CD4-positive, alpha-beta T cell treated with Interleukin-4 for 1 hour (primary cell): ENCODE data around the gene CMTM4.
A peak's percentile ranks its signal among the peaks of the same experiment; 100 is the strongest.

Experiments used
- DNase-seq, 2 donors: peaks; one replicate each; pipeline ENCODE4 v3.0.0-alpha.2; 2020 to 2022

Gene CMTM4

DNA sequence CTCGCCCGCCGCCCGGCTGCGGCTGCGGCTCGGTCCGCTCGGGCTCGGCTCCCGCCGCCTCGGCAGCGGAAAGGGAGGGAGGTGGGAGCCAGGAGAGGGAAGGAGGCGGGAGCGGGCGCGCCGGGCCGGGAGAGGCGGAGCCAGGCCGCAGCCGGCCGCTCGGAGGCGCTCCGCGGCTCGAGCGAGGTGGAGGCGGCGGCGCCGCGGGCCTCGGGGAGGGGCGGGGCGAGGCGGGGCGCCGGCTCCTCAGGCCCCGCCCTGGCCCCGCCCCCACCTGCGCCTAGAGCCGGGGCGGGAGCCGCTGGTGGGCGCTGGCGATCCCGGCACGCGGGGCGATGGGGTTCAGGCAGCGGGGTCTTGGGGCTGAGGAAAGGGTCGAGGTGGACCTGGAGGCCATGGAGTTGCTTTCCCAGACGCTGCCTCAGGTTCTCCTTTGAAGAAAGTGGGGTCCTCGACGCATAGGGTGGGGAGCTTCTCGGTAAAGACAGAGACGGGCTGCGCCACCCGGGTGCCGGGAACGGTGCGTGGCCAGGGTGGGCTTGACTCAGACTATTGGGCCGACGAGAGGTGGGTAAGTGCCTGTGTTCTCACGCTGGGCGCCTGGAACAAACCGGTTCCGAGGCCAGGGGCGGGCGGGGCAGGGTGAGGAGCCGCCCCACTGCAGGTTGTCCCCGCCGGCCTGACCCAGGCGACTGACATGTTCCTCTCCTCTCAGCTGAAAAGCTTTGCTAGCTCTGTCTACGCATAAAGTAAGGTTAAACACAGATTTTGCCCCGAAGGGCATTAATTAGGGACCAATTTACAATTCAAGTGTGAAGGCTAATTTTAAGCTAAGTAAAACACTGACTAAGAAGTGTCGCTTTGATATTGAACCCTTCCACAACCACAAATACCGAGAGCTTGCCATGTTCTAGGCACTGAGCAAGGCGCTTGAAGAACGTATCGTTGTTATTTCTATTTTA is at the start of gene CMTM4:
Gene CMTM4, minus strand, starts transcription at position 75 of the 962 bp plus-strand sequence. CDS start 218 bp downstream, outside the sequence.
- peak; percentile 74 to 81 for DNase-seq

DNA sequence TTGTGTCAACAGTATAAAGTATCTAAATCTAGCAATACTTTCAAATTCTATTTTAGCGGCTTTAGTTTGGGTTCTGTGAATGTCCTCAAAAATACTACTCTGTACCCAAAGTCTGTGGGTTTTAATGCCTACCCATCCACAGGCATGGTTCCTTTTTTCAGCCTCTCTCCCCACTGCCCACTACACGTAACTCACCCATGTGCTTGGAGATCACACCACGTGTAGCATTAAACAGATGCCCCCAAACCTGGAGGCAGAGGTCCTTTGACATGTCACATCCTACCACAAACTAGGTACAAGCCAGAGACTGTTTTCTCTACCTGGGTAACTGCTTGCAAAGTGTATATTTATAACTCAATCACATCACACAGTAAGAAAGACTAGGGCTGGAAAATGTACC is 49.5 kb upstream of the CMTM4 start:
- DNase-seq = no peak

DNA sequence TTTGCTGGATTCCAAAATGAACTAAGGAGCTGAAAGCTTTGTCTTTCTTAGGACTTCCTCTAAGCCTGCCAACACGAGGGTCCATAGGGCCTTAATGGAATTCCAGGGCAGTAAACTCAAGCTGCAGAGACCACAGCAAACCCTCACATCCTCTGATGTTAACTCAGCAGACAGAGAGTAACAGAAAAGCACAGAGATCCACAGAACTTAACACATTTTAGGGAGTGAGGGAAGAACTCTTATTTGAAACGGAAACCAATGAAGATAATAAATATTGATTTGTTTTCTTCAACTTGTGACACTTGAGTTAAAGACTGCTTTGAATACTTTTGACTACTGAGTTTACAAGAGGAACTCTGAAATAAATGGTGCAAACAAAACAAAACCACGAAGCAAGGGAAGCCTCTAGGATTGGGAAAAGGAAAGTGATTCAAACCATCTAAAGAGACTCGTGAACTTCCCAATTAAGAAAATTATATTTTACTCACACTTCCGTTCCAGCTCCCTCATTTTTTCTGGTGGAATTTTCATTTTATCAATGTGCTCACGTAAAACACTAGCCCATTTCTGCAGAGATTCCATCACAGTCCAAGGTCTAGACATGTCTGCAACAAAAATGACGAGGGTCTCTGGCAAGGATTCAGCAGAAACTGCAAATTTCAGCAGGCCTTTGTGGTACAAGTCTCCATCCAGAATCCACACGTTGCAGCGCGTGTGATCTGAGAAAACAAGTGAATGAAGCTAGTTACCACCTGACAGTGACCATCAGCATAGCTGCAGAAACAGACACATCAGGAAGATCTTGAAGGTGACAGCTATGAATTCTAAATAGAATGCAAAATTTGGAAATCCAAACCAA is 45.6 kb upstream of the CMTM4 start:
- DNase-seq = no peak

DNA sequence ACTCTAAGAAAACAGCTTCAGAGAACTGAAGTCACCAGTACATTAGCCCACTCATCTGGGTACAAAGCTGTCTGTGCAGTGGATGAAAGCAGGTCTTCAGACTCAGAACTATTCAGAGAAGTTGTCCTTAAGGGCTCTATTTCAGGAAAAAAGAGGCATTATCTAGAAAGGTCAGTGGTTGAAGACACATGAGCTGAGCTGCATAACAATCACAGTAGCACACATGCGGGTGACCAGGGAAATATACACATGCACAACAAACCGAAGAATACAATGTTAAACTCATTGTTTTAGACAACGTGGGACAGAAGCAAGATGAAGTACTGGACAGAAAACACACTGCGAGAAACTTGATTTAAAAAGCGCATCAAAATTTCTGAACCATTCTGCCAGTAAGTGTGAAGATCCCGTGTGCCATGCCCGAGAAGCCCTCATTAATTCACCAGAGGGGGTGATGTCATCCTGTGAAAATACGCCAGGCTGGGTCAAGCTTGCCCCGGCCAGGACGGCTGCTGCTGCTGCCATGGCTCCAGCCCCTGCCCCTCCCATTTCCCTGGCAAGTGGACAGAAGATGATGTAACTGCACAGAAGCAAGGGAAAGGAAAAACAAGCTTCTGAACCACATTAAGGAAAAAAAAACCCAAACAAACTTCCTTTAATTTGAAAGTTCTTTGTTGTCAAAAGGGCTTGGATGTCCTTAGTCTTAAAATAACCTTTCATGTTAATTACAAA is 44.8 kb upstream of the CMTM4 start:
- no peak for DNase-seq

DNA sequence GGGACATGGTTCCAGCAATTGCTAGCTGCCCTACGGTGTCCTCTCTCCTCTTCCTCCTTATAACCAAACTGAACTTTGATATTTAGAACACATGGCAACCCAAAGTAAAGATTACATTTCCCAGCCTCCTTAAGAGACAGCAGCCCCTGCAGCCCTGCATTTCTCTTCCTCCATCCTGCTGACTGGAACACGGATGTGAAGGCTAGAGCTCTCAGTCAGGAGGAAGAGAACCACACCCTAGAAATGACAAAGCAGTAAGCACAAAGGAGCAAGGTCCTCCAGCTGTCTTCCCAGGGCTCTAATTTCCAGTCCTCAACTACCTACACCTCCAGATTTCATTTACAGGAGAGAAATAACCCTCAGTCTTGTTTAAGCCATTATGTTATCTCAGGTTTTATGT is 44.0 kb upstream of the CMTM4 start:
- no peak for DNase-seq

DNA sequence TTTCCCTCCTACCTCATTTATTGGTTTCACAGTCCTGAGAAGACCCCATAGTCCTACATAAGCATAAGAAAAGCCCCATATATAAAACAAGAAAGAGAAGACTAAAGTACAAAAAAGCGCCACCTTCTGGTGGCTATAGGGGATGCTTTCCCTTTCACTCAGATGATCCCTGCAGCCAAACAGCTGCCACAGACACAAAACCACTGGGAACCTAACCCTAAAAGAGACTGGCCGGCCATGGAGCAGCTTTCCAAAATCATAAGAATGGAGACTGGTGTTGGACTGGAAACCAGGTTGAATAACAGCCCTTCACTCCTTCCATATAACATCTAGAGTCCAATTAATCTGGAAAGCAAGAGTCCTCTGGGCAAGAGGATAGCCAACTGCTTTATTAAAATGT is 43.5 kb upstream of the CMTM4 start:
- DNase-seq = peak; percentile 24 to 43

DNA sequence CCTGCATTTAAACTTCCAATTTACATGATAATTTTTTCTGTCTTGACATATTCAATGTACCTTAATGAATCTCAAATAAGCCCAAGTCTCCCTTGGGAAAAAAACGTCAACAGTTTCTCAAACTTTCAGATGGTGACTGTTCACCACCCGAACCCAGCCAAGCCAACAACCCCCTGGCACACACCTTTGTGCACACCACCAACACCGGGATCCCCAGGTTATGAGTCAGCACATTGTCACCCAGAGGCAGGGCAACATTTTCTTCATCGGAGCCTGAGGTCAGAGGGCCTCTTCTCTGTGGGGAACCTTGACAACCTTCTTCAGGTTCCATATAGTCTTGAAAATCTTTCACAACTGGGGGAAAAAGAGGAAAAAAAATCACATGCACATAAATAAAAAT is 39.3 kb upstream of the CMTM4 start:
- DNase-seq = no peak

DNA sequence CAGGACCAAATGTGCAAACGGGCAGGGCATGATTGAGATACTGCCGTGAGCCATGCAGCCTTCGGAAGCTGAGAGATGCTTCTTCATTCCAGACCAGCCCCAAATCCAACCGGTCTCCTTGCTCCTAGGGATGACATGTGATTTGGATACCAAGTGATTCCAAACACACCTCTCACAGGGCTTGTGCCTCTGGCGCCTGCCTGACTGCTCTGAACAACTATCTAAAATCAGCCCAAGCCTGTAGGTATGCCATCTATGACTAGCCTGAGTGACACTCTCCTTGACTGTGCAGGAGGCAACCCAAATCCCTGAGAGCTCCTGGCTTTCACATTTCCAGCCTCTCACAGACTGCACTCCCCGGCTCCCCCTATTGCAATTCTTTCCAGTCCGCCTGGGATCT is 34.6 kb upstream of the CMTM4 start:
- DNase-seq = no peak

DNA sequence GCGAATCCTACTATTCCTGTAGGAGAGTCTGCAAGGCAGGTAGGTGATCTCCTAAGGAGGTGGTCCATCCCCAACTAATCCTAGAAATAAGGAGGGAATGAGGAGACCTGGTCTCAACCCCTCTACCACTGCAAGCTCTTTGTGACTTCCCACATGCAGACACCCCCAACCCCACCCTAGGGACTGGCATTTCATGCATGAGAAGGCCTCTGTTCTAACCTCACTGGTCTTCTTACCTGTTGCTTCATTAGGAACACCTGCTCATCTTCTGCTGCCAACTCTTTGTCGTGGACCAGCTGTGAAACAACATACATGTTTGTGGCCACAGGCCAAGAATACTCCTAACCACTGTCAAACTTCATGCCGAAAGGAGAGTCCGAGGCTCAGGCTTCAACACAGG is 32.3 kb upstream of the CMTM4 start:
- DNase-seq = no peak

DNA sequence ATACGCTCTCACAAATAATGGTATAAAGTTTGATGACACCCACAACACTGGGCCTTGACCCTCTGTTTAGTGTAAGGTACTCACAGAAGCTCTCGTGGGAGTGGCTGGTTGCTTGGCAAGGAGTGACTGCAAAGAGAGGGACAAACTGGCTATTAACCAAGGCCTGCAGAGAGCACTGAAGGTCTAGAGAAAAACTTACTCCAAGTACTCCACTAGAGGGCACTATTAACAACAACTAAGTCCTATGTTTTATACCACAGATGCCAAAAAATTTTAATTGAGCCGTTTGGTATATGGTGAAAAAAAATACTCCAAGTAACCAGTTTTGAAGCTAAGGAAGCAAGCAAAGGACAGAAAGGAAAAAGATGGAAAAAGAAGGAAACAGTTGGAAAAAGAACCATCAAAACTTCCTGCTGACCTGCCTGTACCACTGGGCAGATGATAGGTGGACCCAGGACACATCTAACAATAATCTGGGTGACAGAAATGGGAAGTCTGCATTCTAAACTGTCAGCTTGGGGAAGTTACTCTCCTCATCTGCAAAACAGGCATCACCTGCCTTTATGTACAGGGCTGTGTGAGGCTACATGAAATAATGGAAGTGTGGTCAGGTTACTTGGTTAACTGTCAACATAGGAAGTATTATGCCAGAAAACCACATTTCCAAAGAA is 31.7 kb upstream of the CMTM4 start:
- DNase-seq = peak; percentile 12 to 65

DNA sequence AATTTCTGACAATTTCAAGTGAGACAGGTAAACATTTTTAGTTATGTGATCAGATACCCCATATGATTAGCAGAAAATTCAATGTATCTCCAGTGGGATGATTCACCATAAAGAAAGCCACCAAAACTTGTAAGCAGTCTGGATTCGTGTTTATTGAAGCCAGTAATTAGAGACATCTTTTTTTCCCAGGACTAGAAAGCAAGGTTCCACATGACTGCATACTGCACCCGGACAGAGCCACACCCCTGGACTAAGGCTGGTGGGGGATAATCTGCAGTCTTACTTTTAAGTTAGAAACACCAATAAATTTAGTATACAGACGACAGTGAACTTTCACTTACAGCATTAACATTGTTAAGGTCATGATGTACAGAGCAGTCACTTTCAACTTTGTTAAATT is 24.2 kb upstream of the CMTM4 start:
- DNase-seq = no peak

DNA sequence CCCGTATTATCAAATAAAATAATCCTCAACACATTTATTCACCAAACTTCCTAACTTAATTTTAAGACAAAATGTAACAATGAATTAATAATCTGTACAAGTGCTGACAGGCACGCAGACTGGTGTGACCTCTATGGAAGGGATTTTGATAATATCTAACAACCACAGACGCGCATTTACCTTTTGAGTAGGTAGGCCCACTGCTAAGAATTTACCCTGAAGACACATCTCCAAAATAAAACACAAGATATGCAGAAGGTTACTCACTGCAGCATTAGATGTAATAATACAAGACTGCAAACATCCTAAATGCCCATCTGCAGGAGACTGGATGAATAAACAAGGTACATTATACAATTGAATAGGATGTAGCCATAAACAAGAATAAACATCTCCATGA is 22.7 kb upstream of the CMTM4 start:
- no peak for DNase-seq

DNA sequence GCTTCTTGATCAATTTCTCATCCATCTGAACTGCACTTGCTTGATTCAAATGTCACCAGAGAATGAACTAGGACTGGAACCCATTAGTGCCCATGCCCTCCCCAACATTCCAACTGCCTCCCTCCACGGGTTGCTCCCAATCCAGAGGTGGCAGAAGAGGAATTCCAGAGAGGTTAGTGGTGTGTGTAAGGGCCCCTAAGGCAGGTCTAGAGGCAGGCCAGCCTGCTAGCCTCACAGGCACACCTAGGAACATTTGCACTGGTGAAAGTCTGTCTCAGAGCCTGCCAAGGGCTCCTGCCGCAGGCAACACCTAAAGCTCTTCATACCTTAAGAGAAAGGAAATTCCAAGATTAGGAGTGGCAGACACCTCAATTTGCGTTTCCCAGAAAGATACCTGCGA is 21.2 kb upstream of the CMTM4 start:
- DNase-seq = no peak

DNA sequence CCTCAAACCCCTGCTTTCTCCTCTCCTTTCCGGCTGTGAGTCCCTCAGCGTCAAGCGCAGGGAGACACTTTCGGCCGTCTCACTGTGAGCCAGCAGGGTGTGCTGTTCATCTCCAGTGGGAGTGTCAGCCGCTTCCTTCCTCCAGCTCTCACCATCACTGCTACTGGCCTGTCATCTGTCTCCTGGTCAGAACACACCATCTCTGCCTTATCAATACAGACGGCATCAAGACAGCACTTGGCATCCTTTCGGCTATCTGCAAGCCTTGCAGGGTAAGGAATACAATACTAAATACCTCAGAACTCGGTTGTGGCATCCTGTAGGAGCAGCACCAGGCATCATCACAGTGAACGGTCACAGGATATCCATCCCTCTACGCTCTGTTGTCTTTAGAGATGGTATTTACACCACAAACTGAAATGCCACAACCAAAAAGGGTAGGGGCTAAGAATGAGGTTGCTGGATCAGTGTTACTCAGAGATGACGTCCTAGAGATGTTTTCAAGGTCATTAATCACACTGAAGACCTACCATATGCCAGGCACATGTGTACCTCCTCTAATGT is 20.7 kb upstream of the CMTM4 start:
- peak; percentile 2 to 16 for DNase-seq

DNA sequence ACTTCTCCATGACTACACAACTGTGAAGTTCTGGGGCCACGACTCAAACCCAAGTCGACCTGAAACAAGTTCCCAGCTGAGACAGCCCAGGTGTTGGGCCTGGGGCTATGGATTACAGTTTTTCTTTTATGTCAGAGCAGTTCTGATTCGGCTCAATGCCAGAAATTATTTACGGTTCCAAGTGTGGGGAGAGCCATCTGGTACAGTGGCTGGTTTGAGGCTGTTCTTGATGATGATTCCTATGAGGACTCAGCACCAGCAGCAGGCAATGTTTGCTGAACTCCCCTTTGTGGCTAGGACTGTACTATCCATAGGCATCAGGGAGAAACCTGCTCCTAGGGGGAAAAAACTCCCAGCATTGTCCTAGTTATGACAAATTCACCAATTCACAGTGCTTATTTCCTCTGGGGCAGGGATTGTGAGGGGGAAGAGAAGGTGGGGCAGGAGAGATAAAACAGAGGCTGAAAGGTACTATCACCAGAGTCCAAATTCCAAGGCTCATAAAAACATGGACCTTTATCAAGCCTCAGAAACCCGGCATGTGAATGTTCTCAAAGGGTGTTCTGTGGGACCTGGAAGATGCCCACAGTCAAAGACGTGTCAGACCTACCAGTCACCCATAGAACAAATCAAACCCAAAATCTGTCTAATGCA is 18.2 kb upstream of the CMTM4 start:
- DNase-seq = no peak

DNA sequence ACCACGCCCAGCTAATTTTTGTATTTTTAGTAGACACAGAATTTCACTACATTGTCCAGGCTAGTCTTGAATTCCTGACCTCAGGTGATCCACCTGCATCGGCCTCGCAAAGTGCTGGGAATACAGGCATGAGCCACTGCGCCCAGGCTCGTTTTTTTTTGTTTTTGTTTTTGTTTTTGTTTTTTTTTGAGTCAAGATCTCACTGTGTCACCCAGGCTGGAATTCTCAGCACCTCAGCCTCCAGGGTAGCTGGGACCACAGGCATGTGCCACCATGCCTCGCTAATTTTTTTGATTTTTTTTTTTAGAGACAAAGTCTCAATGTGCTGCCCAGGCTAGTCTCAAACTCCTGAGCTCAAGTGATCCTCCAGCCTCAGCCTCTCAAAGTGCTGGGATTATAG is 17.5 kb upstream of the CMTM4 start:
- no peak for DNase-seq

DNA sequence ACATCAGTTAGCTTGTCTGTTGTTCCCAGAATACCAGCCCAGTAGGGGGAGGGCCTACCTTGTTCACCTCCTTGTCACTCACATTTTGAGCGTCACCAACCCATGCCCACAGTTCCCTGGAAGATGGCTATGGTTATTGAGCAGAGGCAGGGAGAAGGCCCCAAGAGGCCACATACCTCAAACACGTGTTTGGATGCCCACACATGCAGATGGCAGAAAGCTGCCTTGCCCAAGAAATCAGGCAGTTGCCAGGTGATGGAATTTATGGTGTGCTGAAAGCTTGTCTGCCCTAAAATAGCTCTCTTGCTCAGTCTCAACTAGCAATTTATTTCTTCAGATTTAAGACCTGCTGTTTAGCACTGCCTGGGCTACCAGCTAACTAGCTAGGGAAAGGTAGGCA is 16.5 kb upstream of the CMTM4 start:
- no peak for DNase-seq

DNA sequence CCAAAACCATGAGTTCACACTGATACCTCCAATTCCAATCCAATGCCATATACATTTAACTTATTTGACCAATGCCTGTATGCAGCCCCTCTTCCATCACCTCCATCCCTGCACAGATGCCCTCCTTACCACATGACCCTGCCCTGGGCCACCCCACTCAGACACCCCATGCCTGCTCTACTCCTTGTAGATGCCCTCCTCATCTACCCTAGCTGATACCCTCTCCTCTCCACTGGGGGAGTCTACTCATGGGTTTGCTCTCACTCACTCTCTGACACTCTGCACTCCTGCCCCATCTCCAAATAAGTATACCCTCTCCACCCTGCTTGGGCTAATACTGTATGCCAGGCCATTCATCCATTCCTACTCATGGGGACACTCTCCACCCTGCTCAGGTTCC is 16.0 kb upstream of the CMTM4 start:
- DNase-seq = no peak

DNA sequence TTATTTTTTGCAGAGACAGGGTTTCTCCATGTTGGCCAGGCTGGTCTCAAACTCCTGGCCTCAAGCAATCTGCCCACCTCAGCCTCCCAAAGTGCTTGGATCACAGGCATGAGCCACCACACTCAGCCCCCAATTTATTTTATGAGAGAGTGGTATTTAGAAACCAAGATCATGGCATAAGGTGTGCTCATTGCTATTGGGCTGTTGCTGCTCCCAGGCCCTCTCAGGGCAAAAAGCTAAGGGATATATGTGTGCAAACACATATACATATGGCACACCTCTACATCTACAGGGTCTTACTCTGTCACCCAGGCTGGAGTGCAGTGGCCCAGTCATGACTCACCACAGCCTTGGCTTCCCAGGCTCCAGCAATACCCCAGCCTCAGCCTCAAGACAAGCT is 15.0 kb upstream of the CMTM4 start:
- DNase-seq = no peak

DNA sequence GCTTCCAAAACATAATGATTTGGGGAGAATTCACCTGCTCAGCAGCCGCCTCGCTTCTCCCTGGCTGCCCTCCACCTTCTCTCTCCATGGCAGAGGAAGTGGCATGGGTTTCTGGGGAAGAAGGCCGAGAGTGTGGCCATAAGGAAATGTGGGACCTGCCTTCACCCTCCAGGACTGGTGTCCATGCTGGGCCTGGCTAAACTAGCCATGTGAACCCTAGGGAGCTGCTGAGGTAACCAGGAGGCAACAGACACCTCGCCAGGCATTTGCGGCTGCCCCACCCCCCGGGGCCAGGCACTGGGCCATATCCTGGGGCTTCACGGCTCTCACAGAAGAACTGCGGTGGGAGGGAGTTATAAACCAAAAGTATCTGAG is 9.9 kb upstream of the CMTM4 start:
- DNase-seq = no peak

DNA sequence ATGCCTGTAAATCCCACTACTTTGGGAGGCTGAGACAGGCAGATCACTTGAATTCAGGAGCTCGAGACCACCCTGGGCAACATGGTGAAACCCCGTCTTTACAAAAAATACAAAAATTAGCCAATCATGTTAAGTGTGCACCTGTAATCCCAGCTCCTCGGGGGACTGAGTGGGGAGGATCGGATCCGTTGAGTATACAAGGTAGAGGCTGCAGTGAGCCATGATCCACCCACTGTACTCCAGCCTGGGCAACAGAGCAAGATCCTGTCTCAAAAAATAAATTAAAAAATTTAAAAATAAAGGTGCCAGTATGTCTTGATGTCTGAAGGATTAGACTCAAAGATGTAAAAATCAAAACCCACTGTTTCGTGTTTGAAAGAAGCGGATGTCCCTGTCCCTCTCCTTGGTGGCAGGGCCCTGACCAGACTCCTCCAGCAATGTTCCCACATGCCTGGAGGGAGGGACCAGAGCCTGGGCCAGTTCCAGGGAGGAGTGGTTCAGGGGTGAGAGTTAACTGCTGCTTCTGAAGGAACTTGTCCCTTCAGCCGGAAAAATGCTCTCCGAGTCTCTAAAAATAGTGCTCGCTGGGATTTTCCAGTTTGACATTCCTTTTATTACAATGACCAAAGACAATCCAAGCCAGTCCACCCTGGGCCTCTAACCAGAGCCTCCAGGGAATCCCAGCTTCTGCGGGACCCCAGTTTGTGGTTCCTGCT is 9.4 kb upstream of the CMTM4 start:
- DNase-seq = no peak
